Testis (tissue), 2 donors: ENCODE measurements around the gene NAP1L1.

ENCODE experiments used
- CTCF ChIP-seq, 3 experiments: fragments of 450-650 bp in 2 of 3; fragments of 200-600 bp in 1 of 3; sonication (generic) in 1 of 3; IDR thresholded peaks; one replicate each; pipeline ENCODE4 v1.5.1; 2016 to 2019; ENCODE audit warnings: antibody characterized with exemption in 3 of 3, mild to moderate bottlenecking in 2 of 3, moderate library complexity in 1 of 3
- POLR2A ChIP-seq: fragments of 450-650 bp; IDR thresholded peaks from one replicate; pipeline ENCODE4 v1.6.1; 2017; ENCODE audit warnings: antibody characterized with exemption, mild to moderate bottlenecking, moderate library complexity

- TF ChIP-seq POLR2A (no peak), CTCF (IDR thresholded peaks at IDR 0.05) (no peak)
These were observed 60.2 kb downstream of the NAP1L1 start for GRCh38 chr12:76024102-76024781.
